ENCODE results near the gene MYCBPAP.
"Not testable (repeated sequence)": the region's sequence is repeated elsewhere in the genome, so short reads cannot be mapped to it uniquely, and the experiment has no call there.

Gene MYCBPAP

GRCh38 chr17:50474523-50474922 is 33.7 kb upstream of the MYCBPAP start:
- Histone ChIP-seq H2AFZ (ENCODE audit: low read depth) (no peak overlapping the region), H3K36me3 (ENCODE audit: insufficient read depth) (no peaks in the 10 kb centered on the region), H3K4me2 (no peak overlapping the region), H3K27ac (no peak overlapping the region), H3K4me3 (IDR thresholded peaks at IDR 0.05; ENCODE audit: insufficient read depth, low read depth, low read length) (no peak overlapping the region), H3K27me3 (ENCODE audit: insufficient read depth, low read depth) (no peaks in the 10 kb centered on the region), H3K79me2 (ENCODE audit: insufficient read depth, low read depth) (no peaks in the 10 kb centered on the region; the same call in 1 of the 2 replicates), H3K4me1 (ENCODE audit: low read depth, poor library complexity, severe bottlenecking) (peaks cover 8% of the 10 kb centered on the region), H4K20me1 (ENCODE audit: insufficient read depth) (no peaks in the 10 kb centered on the region), H3K9ac (no peak overlapping the region)
- TF ChIP-seq, protein P1, sequence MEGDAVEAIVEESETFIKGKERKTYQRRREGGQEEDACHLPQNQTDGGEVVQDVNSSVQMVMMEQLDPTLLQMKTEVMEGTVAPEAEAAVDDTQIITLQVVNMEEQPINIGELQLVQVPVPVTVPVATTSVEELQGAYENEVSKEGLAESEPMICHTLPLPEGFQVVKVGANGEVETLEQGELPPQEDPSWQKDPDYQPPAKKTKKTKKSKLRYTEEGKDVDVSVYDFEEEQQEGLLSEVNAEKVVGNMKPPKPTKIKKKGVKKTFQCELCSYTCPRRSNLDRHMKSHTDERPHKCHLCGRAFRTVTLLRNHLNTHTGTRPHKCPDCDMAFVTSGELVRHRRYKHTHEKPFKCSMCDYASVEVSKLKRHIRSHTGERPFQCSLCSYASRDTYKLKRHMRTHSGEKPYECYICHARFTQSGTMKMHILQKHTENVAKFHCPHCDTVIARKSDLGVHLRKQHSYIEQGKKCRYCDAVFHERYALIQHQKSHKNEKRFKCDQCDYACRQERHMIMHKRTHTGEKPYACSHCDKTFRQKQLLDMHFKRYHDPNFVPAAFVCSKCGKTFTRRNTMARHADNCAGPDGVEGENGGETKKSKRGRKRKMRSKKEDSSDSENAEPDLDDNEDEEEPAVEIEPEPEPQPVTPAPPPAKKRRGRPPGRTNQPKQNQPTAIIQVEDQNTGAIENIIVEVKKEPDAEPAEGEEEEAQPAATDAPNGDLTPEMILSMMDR (conservative IDR thresholded peaks at IDR 0.05; ENCODE audit: low read depth, low read length): no peak

DNA sequence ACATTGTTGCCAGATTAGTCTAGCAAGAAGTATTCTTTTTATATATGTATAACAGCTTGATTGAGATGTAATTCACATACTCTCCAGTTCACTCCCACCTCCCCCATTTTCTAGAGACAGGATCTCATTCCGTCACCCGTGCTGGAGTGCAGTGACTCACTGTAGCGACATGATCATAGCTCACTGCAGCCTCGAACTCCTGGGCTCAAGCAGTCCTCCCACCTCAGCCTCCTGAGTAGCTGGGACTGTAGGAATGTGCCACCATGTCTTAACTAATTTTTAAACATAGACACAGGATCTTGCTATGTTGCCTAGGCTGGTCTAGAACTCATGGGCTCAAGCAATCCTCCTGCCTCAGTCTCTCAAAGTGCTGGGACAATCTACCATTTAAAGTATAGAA is 32.9 kb upstream of the MYCBPAP start:
- H3K9ac ChIP-seq: no peak overlapping the region
- no peak overlapping the region for H3K4me2 ChIP-seq
- no peak overlapping the region for H3K4me3 ChIP-seq (IDR thresholded peaks at IDR 0.05; ENCODE audit: insufficient read depth, low read depth, low read length)
- peaks cover 8% of the 10 kb centered on the region; the same call in 1 of the 2 replicates for H3K79me2 ChIP-seq (ENCODE audit: insufficient read depth, low read depth)
- no peak overlapping the region for H2AFZ ChIP-seq (ENCODE audit: low read depth)
- H4K20me1 ChIP-seq (ENCODE audit: insufficient read depth): no peaks in the 10 kb centered on the region
- H3K27me3 ChIP-seq (ENCODE audit: insufficient read depth, low read depth): no peaks in the 10 kb centered on the region
- TF ChIP-seq, protein P1 (conservative IDR thresholded peaks at IDR 0.05; ENCODE audit: low read depth, low read length): no peak
- peaks cover 16% of the 10 kb centered on the region for H3K4me1 ChIP-seq (ENCODE audit: low read depth, poor library complexity, severe bottlenecking)
- no peaks in the 10 kb centered on the region for H3K36me3 ChIP-seq (ENCODE audit: insufficient read depth)
- no peak overlapping the region for H3K27ac ChIP-seq

GRCh38 chr17:50475775-50476544 is 32.3 kb upstream of the MYCBPAP start:
- not testable (repeated sequence) for H3K27me3 ChIP-seq (ENCODE audit: insufficient read depth, low read depth); H2AFZ ChIP-seq (ENCODE audit: low read depth); H3K4me2 ChIP-seq; H3K9ac ChIP-seq; H3K36me3 ChIP-seq (ENCODE audit: insufficient read depth); H3K27ac ChIP-seq; H3K4me3 ChIP-seq (IDR thresholded peaks at IDR 0.05; ENCODE audit: insufficient read depth, low read depth, low read length); H4K20me1 ChIP-seq (ENCODE audit: insufficient read depth)
- Histone ChIP-seq H3K4me1 (ENCODE audit: low read depth, poor library complexity, severe bottlenecking) (peaks cover 16% of the 10 kb centered on the region), H3K79me2 (ENCODE audit: insufficient read depth, low read depth) (peaks cover 11% of the 10 kb centered on the region; the same call in 1 of the 2 replicates)

GRCh38 chr17:50476545-50477315 is 31.5 kb upstream of the MYCBPAP start:
- no peak overlapping the region for H3K4me2 ChIP-seq
- TF ChIP-seq, protein P1 (conservative IDR thresholded peaks at IDR 0.05; ENCODE audit: low read depth, low read length): no peak
- no peak overlapping the region for H3K9ac ChIP-seq
- no peaks in the 10 kb centered on the region for H4K20me1 ChIP-seq (ENCODE audit: insufficient read depth)
- H3K27me3 ChIP-seq (ENCODE audit: insufficient read depth, low read depth): no peaks in the 10 kb centered on the region
- H2AFZ ChIP-seq (ENCODE audit: low read depth): no peak overlapping the region
- peaks cover 16% of the 10 kb centered on the region for H3K4me1 ChIP-seq (ENCODE audit: low read depth, poor library complexity, severe bottlenecking)
- H3K27ac ChIP-seq: no peak overlapping the region
- H3K4me3 ChIP-seq (IDR thresholded peaks at IDR 0.05; ENCODE audit: insufficient read depth, low read depth, low read length): no peak overlapping the region
- peaks cover 11% of the 10 kb centered on the region; the same call in 1 of the 2 replicates for H3K79me2 ChIP-seq (ENCODE audit: insufficient read depth, low read depth)
- H3K36me3 ChIP-seq (ENCODE audit: insufficient read depth): no peaks in the 10 kb centered on the region
